Activated CD4-positive, alpha-beta T cell treated with anti-CD3 and anti-CD28 coated beads, Interleukin-2, amount 10 ng/mL, durations not matched to agents 7 days and 5 days (primary cell): ENCODE results near the gene CCNB3. TPM values are rescaled to one million over a fixed set of nuclear protein-coding genes. Genes with fewer than 3 reads are reported as not detected.

Experiments
- CTCF ChIA-PET: fragments of 350-600 bp; sonication (Branson Sonifier 250); formaldehyde crosslinking; loops from one replicate; lab custom pipeline; 2021; ENCODE audit warnings: antibody characterized with exemption; lab: Charles Lee
- POLR2A ChIA-PET: fragments of 350-600 bp; sonication (Branson Sonifier 250); formaldehyde crosslinking; loops from one replicate; lab custom pipeline; 2021; ENCODE audit warnings: antibody characterized with exemption; lab: Charles Lee
- DNase-seq: peaks from one replicate; pipeline ENCODE4 v3.0.0-alpha.2; 2020
- H3K27ac Mint-ChIP-seq: one replicate; pipeline ENCODE4 v1.8.0; 2021; ENCODE audit warnings: mild to moderate bottlenecking, moderate library complexity, mixed read lengths
- H3K27me3 Mint-ChIP-seq: one replicate; pipeline ENCODE4 v1.8.0; 2021; ENCODE audit warnings: mixed read lengths
- H3K36me3 Mint-ChIP-seq: one replicate; pipeline ENCODE4 v1.8.0; 2021; ENCODE audit warnings: low read depth, mixed read lengths
- H3K4me1 Mint-ChIP-seq: one replicate; pipeline ENCODE4 v1.8.0; 2021; ENCODE audit warnings: mixed read lengths
- H3K4me3 Mint-ChIP-seq: one replicate; pipeline ENCODE4 v1.8.0; 2021; ENCODE audit warnings: mild to moderate bottlenecking, moderate library complexity, mixed read lengths
- H3K9me3 Mint-ChIP-seq: one replicate; pipeline ENCODE4 v1.8.0; 2021; ENCODE audit warnings: mixed read lengths
- total RNA-seq, 2 experiments: library from RNA; stranded (reverse); gene quantifications; one replicate each; pipeline ENCODE4 v1.2.3, GENCODE V29; 2021

The CCNB3 gene
- total RNA-seq, 2 experiments from 2014 or later = 0.73 to 0.82 TPM

GRCh38 chrX:50393902-50394301 lies 189.3 kb downstream of the CCNB3 start:
- no peaks in the 10 kb centered on the region for H3K36me3 Mint-ChIP-seq
- H3K27ac Mint-ChIP-seq = no peak overlapping the region
- POLR2A ChIA-PET = no interaction called here
- peaks cover 2% of the 10 kb centered on the region for H3K27me3 Mint-ChIP-seq
- H3K4me1 Mint-ChIP-seq = no peaks in the 10 kb centered on the region
- CTCF ChIA-PET = interaction anchor here (0.6 kb wide), 1 partner anchor 402 kb away, joined by 3 read pairs; no protein-coding TSS in a partner anchor
- H3K4me3 Mint-ChIP-seq = no peak overlapping the region
- no peaks in the 10 kb centered on the region for H3K9me3 Mint-ChIP-seq
- no peak for DNase-seq

Other genes with a start within 250 kb of the CCNB3 start
- not detected for gene AKAP4, start 3.8 kb upstream of the CCNB3 start, total RNA-seq